HCT116 (cell line): Measurements from ENCODE around the gene TNNI2. TPM values are rescaled to one million over a fixed set of nuclear protein-coding genes. Genes with fewer than 3 reads are reported as not detected.

Source experiments
- ATAC-seq: fragments of 200-7000 bp; cut with Tn5 transposase; 2 replicates; pipeline ENCODE4 v1.9.1; 2020; ENCODE audit warnings: mild to moderate bottlenecking, moderate library complexity
- BruUV-seq: library from RNA; stranded (reverse); fragments of 400-500 nt; replicated peaks from 2 replicates; lab custom pipeline; 2021; lab: Mats Ljungman, UMichigan
- CTCF ChIA-PET: fragments of 300-600 bp; sonication (Branson Sonifier 250); formaldehyde crosslinking; loops from one replicate; lab custom pipeline; 2021; ENCODE audit warnings: antibody characterized with exemption; lab: Charles Lee
- POLR2A ChIA-PET: fragments of 300-600, 350-600 bp; sonication (Branson Sonifier 250); formaldehyde crosslinking; loops from one replicate; lab custom pipeline; 2021; ENCODE audit warnings: antibody characterized with exemption; lab: Charles Lee
- RAD21 ChIA-PET, 2 experiments: fragments of 300-600 bp; sonication (Branson Sonifier 250); formaldehyde crosslinking; loops; one replicate each; lab custom pipeline; 2023; ENCODE audit warnings: low total read pairs in 2 of 2; ENCODE audit not compliant: uncharacterized antibody in 2 of 2, unreplicated experiment in 2 of 2, low non-redundant PET in 1 of 2; lab: Charles Lee
- DNase-seq: peaks from one replicate; pipeline ENCODE4 v3.0.0-alpha.2; 2010; ENCODE audit warnings: low read depth, low spot score
- H2AFZ ChIP-seq: fragments of 200-600 bp; shearing (Covaris generic), sonication (generic); 2 replicates; pipeline ENCODE4 v1.6.1; 2017; ENCODE audit warnings: low read depth, mixed run types, mixed read lengths, antibody characterized with exemption, low read length; ENCODE audit not compliant: poor library complexity, severe bottlenecking
- H3K27ac ChIP-seq: 2 replicates; pipeline ENCODE4 v1.5.1; 2012; ENCODE audit warnings: low read depth, low read length
- H3K27me3 ChIP-seq: fragments of 200-600 bp; sonication (generic); 2 replicates; pipeline ENCODE4 v1.6.1; 2016; ENCODE audit warnings: mixed run types, low read length, mixed read lengths; ENCODE audit not compliant: insufficient read depth
- H3K36me3 ChIP-seq, 2 experiments: fragments of 200-500 bp in 1 of 2; fragments of 200-600 bp in 1 of 2; sonication (Bioruptor generic) in 1 of 2; sonication (generic) in 1 of 2; 2 replicates each; pipeline versions ENCODE4 v1.5.1 to v1.6.1; 2014 to 2016; ENCODE audit warnings: low read length in 2 of 2, inconsistent platforms in 1 of 2, mixed read lengths in 1 of 2, mixed run types in 1 of 2; ENCODE audit not compliant: insufficient read depth in 2 of 2, control insufficient read depth in 1 of 2
- H3K4me1 ChIP-seq, 2 experiments: fragments of 200-600 bp in 1 of 2; sonication (generic) in 1 of 2; 2 replicates each; pipeline versions ENCODE4 v1.5.1 to v1.6.1; 2012 to 2017; ENCODE audit warnings: low read length in 2 of 2, inconsistent platforms in 1 of 2, mild to moderate bottlenecking in 1 of 2, mixed read lengths in 1 of 2, mixed run types in 1 of 2, moderate library complexity in 1 of 2; ENCODE audit not compliant: insufficient read depth in 2 of 2, control insufficient read depth in 1 of 2
- H3K4me2 ChIP-seq: fragments of 200-600 bp; sonication (generic); 2 replicates; pipeline ENCODE4 v1.6.1; 2017; ENCODE audit warnings: mixed run types, low read length, mixed read lengths
- H3K4me3 ChIP-seq, 2 experiments: fragments of 200-600 bp in 1 of 2; sonication (generic) in 1 of 2; replicated peaks in 1 of 2; 2 replicates each; pipeline ENCODE4 v1.5.1; 2011 to 2016; ENCODE audit warnings: low read length in 2 of 2, control low read depth in 1 of 2, low read depth in 1 of 2, mild to moderate bottlenecking in 1 of 2, mixed read lengths in 1 of 2, mixed run types in 1 of 2
- H3K79me2 ChIP-seq: fragments of 200-600 bp; sonication (generic); 2 replicates; pipeline ENCODE4 v1.6.1; 2017; ENCODE audit warnings: mild to moderate bottlenecking, mixed run types, low read length, moderate library complexity, mixed read lengths; ENCODE audit not compliant: insufficient read depth
- H3K9ac ChIP-seq: fragments of 200-600 bp; sonication (generic); 2 replicates; pipeline ENCODE4 v1.6.1; 2016; ENCODE audit warnings: low read length, mixed read lengths
- H3K9me2 ChIP-seq: fragments of 200-600 bp; sonication (generic), shearing (Covaris generic); 2 replicates; pipeline ENCODE4 v1.6.1; 2017; ENCODE audit warnings: mixed run types, mild to moderate bottlenecking, moderate library complexity; ENCODE audit not compliant: insufficient read depth
- H3K9me3 ChIP-seq, 2 experiments: fragments of 200-500 bp in 1 of 2; fragments of 200-600 bp in 1 of 2; sonication (Bioruptor generic) in 1 of 2; sonication (generic) in 1 of 2; 2 replicates each; pipeline ENCODE4 v1.6.1; 2014 to 2017; ENCODE audit warnings: low read length in 2 of 2, mixed read lengths in 2 of 2, inconsistent platforms in 1 of 2, low read depth in 1 of 2, mild to moderate bottlenecking in 1 of 2, mixed run types in 1 of 2, moderate library complexity in 1 of 2; ENCODE audit not compliant: control insufficient read depth in 1 of 2, insufficient read depth in 1 of 2
- H4K20me1 ChIP-seq: fragments of 200-600 bp; sonication (generic), shearing (Covaris generic); 2 replicates; pipeline ENCODE4 v1.6.1; 2017; ENCODE audit warnings: mixed run types, mild to moderate bottlenecking, moderate library complexity; ENCODE audit not compliant: insufficient read depth
- CBX3 ChIP-seq: IDR thresholded peaks from 2 replicates; pipeline ENCODE4 v1.6.1; 2012; ENCODE audit warnings: low read depth
- EZH2 ChIP-seq: fragments of 200-600 bp; sonication (generic); IDR thresholded peaks from 2 replicates; pipeline ENCODE4 v1.6.1; 2017; ENCODE audit warnings: antibody characterized with exemption, mixed run types
- POLR2A ChIP-seq: IDR thresholded peaks from 2 replicates; pipeline ENCODE4 v1.7.0; 2011; ENCODE audit warnings: borderline replicate concordance; ENCODE audit not compliant: insufficient read depth, insufficient read length; ENCODE audit errors: extremely low read depth
- POLR2AphosphoS5 ChIP-seq: IDR thresholded peaks from 2 replicates; pipeline ENCODE4 v1.6.1; 2011; ENCODE audit warnings: mild to moderate bottlenecking, low read depth, low read length, moderate library complexity
- RAD21 ChIP-seq: IDR thresholded peaks from 2 replicates; pipeline ENCODE4 v1.6.1; 2012; ENCODE audit warnings: low read depth, mild to moderate bottlenecking
- SIN3A ChIP-seq: IDR thresholded peaks from 2 replicates; pipeline ENCODE4 v1.6.1; 2012; ENCODE audit warnings: low read depth
- SRF ChIP-seq: IDR thresholded peaks from 2 replicates; pipeline ENCODE4 v1.6.1; 2012; ENCODE audit warnings: low read depth
- YY1 ChIP-seq: IDR thresholded peaks from 2 replicates; pipeline ENCODE4 v1.6.1; 2011; ENCODE audit warnings: low read length, low read depth, moderate library complexity, mild to moderate bottlenecking; ENCODE audit not compliant: insufficient replicate concordance; ENCODE audit errors: extremely low read depth
- intact Hi-C: fragments of 100-400 bp; cut with micrococcal nuclease; formaldehyde crosslinking; loops from 2 replicates; pipeline ENCODE4 v1.10.0; 2022
- total RNA-seq: library from RNA; stranded (reverse); gene quantifications from one replicate; pipeline ENCODE4 v1.2.1, GENCODE V29; 2021; ENCODE audit not compliant: unreplicated experiment
- TF ChIP-seq, protein P1 (sequence below), 3 experiments: fragments of 200-600 bp in 1 of 3; sonication (generic) in 1 of 3; IDR thresholded peaks in 2 of 3; conservative IDR thresholded peaks in 1 of 3; 2 replicates each; pipeline ENCODE4 v1.5.1; 2012 to 2017; ENCODE audit warnings: low read depth in 2 of 3, low read length in 2 of 3, antibody characterized with exemption in 1 of 3, borderline replicate concordance in 1 of 3, control low read depth in 1 of 3, mild to moderate bottlenecking in 1 of 3, mixed read lengths in 1 of 3, mixed run types in 1 of 3, moderate library complexity in 1 of 3; ENCODE audit not compliant: insufficient read depth in 1 of 3

Gene TNNI2
- total RNA-seq, 1 experiment from 2014 or later, result not detected

DNA sequence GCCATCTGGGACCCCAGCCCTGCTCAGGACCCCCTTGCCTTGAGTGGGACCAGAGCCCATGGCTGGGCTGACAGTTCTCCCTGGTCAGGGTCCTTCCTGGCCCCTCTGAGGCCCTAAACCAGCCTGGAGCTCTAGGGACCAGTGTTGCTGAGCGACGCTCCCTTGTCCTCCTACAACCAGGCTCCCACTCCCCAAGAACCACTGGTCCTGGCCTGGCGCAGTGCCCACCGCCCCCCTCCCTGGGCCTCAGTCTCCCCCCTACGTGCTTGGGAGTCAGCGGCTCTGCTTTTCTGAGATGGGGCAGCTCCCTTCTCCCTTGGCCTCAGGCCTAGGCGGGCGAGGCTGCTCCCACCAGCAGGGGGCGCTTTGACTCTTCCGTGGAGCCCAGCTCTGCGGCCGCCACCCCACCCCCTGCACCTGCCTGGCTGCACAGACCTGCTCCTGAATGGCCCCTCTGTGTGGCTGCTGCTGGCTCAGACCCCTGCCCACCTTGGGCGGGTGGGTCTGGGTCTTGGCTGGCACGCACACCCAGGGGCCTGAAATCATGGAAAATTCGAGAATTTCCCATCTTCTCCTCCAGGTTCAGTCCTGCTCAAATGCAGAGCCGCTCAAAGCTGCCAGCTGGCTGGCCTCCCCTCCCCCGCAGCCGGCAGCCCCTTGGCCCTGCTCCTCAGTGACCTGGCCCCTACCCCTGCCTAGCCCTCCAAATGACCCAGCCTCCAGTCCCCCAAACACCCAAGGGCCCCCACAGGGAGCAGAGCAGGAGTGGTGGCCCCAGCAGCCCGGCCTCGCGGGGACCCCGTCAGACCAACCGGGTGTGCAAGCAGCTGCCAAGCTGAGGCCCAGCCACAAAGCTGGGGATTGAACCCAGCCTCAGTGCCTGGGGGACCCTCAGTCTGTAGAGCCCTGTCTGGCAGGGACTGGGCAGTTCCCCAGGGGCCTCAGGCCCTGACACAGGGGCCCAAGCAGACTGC lies 43.8 kb downstream of the TNNI2 start:
- H3K4me1 ChIP-seq, result no peaks in the 10 kb centered on the region
- intact Hi-C loops, result loop anchor here (1.0 to 5.0 kb wide), 3 partner anchors 35 to 268 kb away; partner anchors contain the start of gene TNNT3

More for the DNA sequence above, 43.8 kb downstream of the TNNI2 start:
- ChIA-PET RAD21 (interaction anchor here (0.6 to 2.1 kb wide), 8 partner anchors 43 to 274 kb away, joined by 3 to 18 read pairs (median 5); no protein-coding TSS in a partner anchor), POLR2A (interaction anchor here (0.6 to 1.3 kb wide), 2 partner anchors 268 to 269 kb away, joined by 3 to 5 read pairs; no protein-coding TSS in a partner anchor), CTCF (interaction anchor here (0.5 to 2.5 kb wide), 27 partner anchors 16 to 1187 kb away, joined by 3 to 60 read pairs (median 5); partner anchors contain the start of genes H19, SYT8, TNNI2 and TNNT3)
- Histone ChIP-seq H3K9me2 (no peaks in the 10 kb centered on the region), H3K4me2 (no peak overlapping the region), H3K27me3 (peaks cover 4% of the 10 kb centered on the region; the same call in 1 of the 2 replicates), H3K27ac (no peak overlapping the region), H4K20me1 (no peaks in the 10 kb centered on the region), H3K36me3 (no peaks in the 10 kb centered on the region), H3K79me2 (no peaks in the 10 kb centered on the region), H3K4me3 (no peak overlapping the region), H3K9me3 (no peaks in the 10 kb centered on the region)
- ATAC-seq (peak; percentile 99), DNase-seq (peak; percentile 43)
- TF ChIP-seq SRF (no peak), POLR2A (no peak), CBX3 (no peak), RAD21 (peak; percentile 95), POLR2AphosphoS5 (no peak), YY1 (peak; percentile 20), EZH2 (no peak), SIN3A (no peak)
- TF ChIP-seq, protein P1, sequence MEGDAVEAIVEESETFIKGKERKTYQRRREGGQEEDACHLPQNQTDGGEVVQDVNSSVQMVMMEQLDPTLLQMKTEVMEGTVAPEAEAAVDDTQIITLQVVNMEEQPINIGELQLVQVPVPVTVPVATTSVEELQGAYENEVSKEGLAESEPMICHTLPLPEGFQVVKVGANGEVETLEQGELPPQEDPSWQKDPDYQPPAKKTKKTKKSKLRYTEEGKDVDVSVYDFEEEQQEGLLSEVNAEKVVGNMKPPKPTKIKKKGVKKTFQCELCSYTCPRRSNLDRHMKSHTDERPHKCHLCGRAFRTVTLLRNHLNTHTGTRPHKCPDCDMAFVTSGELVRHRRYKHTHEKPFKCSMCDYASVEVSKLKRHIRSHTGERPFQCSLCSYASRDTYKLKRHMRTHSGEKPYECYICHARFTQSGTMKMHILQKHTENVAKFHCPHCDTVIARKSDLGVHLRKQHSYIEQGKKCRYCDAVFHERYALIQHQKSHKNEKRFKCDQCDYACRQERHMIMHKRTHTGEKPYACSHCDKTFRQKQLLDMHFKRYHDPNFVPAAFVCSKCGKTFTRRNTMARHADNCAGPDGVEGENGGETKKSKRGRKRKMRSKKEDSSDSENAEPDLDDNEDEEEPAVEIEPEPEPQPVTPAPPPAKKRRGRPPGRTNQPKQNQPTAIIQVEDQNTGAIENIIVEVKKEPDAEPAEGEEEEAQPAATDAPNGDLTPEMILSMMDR (IDR thresholded peaks at IDR 0.05 in 2 of 3, conservative IDR thresholded peaks at IDR 0.05 in 1 of 3; ENCODE audit: borderline replicate concordance in 1 of 3, insufficient read depth in 1 of 3, low read depth in 2 of 3, low read length in 2 of 3), result peak; percentile 88 to 92 (median 91)
- TF ChIP-seq, all 23 proteins: peak for 3
- Histone ChIP-seq H3K9ac (no peak overlapping the region), H2AFZ (no peak overlapping the region)
- BruUV-seq, result no TSS peak
